Esophagus squamous epithelium (tissue), 5 donors: ENCODE measurements around the gene C1QTNF8. TPM values are rescaled to one million over a fixed set of nuclear protein-coding genes. Genes with fewer than 3 reads are reported as not detected.

Experiments
- DNase-seq: peaks from one replicate; lab custom pipeline; 2025; lab: John Stamatoyannopoulos, UW
- H3K27ac ChIP-seq, 4 donors: fragments of 200-600 bp; sonication (generic); one replicate each; pipeline ENCODE4 v1.5.1; 2016 to 2019; ENCODE audit warnings: mild to moderate bottlenecking in 1 of 4
- H3K27me3 ChIP-seq, 4 donors: fragments of 200-600 bp; sonication (generic); 1 replicate in 3 of 4; 2 replicates in 1 of 4; pipeline versions ENCODE4 v1.5.1 to v1.6.0; 2017 to 2021; ENCODE audit warnings: antibody characterized with exemption in 1 of 4
- H3K36me3 ChIP-seq, 3 donors: fragments of 200-600 bp; sonication (generic); one replicate each; pipeline ENCODE4 v1.5.1; 2016 to 2019
- H3K4me1 ChIP-seq, 3 donors: fragments of 200-600 bp; sonication (generic); one replicate each; pipeline ENCODE4 v1.5.1; 2017 to 2019
- H3K4me3 ChIP-seq, 4 donors: fragments of 200-600 bp; sonication (generic); 1 replicate in 3 of 4; 2 replicates in 1 of 4; pipeline ENCODE4 v1.5.1; 2016 to 2019; ENCODE audit warnings: mild to moderate bottlenecking in 2 of 4, moderate library complexity in 1 of 4
- H3K9me3 ChIP-seq, 3 donors: fragments of 200-600 bp; sonication (generic); one replicate each; pipeline ENCODE4 v1.5.1; 2016 to 2019
- POLR2A ChIP-seq, 4 donors: fragments of 450-650 bp; IDR thresholded peaks; one replicate each; pipeline ENCODE4 v1.6.1; 2017; ENCODE audit warnings: antibody characterized with exemption in 4 of 4, mild to moderate bottlenecking in 4 of 4, moderate library complexity in 3 of 4
- WGBS, 2 donors: methylation state at CpG; one replicate each; pipeline ENCODE4 v1.1.5; 2018; 5-methylcytosine and 5-hydroxymethylcytosine counted together
- intact Hi-C: fragments of 100-400 bp; cut with DNase I; formaldehyde crosslinking; loops from one replicate; pipeline ENCODE4 v1.15.0; 2022
- total RNA-seq, 4 donors: library from RNA; depleted of rRNA; stranded (reverse); fragments of >200 nt; gene quantifications; one replicate each; pipeline ENCODE4 v1.1.0, GENCODE V29; 2016
- TF ChIP-seq, protein P1 (sequence below), 6 experiments: fragments of 450-650 bp in 4 of 6; fragments of 200-600 bp in 2 of 6; sonication (generic) in 2 of 6; IDR thresholded peaks; one replicate each; pipeline ENCODE4 v1.5.1; 2016 to 2019; ENCODE audit warnings: antibody characterized with exemption in 6 of 6, mild to moderate bottlenecking in 4 of 6, moderate library complexity in 4 of 6
- donor health status: DM: yes; HTN: yes; CAD: no.

The C1QTNF8 gene
- total RNA-seq, 4 donors from 2014 or later: not detected

DNA sequence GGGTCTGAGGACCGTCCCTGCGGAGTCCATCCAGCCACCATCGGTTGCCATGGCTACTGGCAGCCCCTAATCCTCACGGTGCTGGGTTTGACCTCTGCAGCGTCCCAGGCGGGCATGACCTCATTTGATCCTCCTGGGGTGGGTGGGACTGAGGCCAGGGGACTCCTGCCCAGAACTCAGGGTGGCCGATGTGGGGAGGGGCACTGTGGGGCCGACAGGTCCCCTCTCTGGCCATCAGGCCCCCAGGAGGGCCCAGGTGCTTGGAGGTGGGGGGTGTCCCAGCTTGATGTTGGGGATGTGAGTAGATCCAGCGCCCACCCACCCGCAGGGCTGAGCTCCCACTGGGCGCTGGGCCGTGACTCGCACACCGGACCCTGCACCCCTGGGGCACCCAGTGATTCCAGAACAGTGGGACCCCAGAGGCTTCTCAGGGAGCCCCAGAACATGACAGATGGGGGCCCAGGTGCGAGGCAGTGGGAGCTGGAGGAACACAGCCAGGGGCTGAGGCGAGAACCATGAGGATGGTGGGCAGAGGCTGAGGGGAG is 25.1 kb downstream of the C1QTNF8 start:
- no peak for DNase-seq
- Histone ChIP-seq H3K4me1 (peaks cover 0 to 8% (median 0%) of the 10 kb centered on the region in 3 donors), H3K27me3 (peaks cover 6 to 99% (median 23%) of the 10 kb centered on the region in 4 donors), H3K4me3 (no peak overlapping the region), H3K27ac (no peak overlapping the region), H3K9me3 (no peaks in the 10 kb centered on the region), H3K36me3 (no peaks in the 10 kb centered on the region)
- 24 to 30% methylated on average over 2 to 4 of the region's 16 CpGs for WGBS, 2 donors
- intact Hi-C loops: no loop called here
- TF ChIP-seq, protein P1, sequence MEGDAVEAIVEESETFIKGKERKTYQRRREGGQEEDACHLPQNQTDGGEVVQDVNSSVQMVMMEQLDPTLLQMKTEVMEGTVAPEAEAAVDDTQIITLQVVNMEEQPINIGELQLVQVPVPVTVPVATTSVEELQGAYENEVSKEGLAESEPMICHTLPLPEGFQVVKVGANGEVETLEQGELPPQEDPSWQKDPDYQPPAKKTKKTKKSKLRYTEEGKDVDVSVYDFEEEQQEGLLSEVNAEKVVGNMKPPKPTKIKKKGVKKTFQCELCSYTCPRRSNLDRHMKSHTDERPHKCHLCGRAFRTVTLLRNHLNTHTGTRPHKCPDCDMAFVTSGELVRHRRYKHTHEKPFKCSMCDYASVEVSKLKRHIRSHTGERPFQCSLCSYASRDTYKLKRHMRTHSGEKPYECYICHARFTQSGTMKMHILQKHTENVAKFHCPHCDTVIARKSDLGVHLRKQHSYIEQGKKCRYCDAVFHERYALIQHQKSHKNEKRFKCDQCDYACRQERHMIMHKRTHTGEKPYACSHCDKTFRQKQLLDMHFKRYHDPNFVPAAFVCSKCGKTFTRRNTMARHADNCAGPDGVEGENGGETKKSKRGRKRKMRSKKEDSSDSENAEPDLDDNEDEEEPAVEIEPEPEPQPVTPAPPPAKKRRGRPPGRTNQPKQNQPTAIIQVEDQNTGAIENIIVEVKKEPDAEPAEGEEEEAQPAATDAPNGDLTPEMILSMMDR (IDR thresholded peaks at IDR 0.05): no peak
- TF ChIP-seq POLR2A (IDR thresholded peaks at IDR 0.05): no peak

DNA sequence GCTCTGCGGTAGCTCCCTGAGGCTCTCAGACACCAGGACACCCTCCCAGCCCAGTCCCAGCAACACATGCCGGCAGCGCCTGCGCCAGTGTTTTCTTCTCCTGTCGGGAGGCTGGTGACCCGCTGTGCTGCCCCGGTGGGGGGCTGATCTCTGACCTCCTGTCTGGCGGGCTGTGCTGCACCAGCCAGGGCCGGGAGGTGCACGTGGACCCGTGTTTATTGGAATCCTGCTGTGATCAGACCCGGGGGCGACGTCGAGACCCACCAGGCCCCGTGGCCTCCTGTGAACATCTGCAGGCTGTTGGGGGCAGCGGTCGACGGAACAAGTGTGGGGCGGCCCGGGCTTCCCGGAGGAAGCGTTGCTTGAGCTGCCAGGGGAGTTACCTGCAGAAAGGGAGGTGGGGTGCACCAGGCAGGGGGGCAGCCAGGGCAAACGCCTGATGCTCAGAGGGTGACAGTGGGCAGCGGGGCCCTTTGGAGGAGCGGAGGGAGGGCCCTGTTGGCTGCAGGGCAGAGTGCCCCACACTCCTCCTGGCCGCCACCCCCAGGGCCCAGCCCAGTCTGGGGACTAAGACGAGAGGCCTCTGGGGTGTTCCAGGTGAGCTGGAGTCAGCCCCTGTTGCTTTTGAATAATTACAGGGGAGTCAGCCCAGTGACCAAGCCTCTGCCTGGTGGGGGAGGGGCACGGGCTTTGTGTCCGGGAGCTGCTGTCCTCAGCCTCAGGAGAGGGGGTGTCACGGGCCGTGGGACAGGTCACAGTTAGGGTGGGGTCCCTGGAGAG is 25.8 kb downstream of the C1QTNF8 start:
- DNase-seq: no peak
- intact Hi-C loops: no loop called here
- WGBS, 2 donors: 30 to 42% methylated on average over 4 to 7 of the region's 32 CpGs
- H3K4me1 ChIP-seq: peaks cover 0 to 8% (median 0%) of the 10 kb centered on the region in 3 donors
- H3K9me3 ChIP-seq: no peaks in the 10 kb centered on the region
- H3K4me3 ChIP-seq: no peak overlapping the region
- no peaks in the 10 kb centered on the region for H3K36me3 ChIP-seq
- TF ChIP-seq, protein P1 (IDR thresholded peaks at IDR 0.05): no peak
- TF ChIP-seq POLR2A (IDR thresholded peaks at IDR 0.05): no peak
- peaks cover 6 to 100% (median 23%) of the 10 kb centered on the region in 4 donors for H3K27me3 ChIP-seq
- H3K27ac ChIP-seq: no peak overlapping the region

DNA sequence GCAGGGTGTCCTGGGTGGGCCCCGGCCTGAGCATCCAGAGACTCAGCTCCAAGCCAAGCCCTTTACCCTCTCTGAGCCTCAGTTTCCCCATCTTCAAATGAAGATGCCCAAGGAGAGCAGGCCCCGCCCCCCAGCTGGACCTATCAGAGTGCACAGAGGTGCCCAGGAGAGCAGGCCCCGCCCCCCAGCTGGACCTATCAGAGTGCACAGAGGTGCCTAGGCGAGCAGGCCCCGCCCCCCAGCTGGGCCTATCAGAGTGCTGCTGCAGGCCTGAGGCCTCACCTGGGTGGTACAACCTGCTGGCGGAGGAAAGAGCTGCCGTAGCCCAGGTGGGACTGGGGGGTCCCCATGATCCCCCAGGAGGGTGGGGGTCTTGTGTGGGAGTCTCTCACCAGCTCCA is 26.9 kb downstream of the C1QTNF8 start:
- Histone ChIP-seq H3K36me3 (no peaks in the 10 kb centered on the region), H3K27me3 (peaks cover 6 to 100% (median 23%) of the 10 kb centered on the region in 4 donors), H3K4me1 (peaks cover 0 to 8% (median 0%) of the 10 kb centered on the region in 3 donors), H3K27ac (no peak overlapping the region), H3K4me3 (no peak overlapping the region), H3K9me3 (no peaks in the 10 kb centered on the region)
- intact Hi-C loops: no loop called here
- no peak for DNase-seq
- TF ChIP-seq, protein P1 (IDR thresholded peaks at IDR 0.05): no peak
- TF ChIP-seq POLR2A (IDR thresholded peaks at IDR 0.05): no peak
- no CpG with 5 or more reads among the region's 7 CpGs for WGBS, 2 donors

DNA sequence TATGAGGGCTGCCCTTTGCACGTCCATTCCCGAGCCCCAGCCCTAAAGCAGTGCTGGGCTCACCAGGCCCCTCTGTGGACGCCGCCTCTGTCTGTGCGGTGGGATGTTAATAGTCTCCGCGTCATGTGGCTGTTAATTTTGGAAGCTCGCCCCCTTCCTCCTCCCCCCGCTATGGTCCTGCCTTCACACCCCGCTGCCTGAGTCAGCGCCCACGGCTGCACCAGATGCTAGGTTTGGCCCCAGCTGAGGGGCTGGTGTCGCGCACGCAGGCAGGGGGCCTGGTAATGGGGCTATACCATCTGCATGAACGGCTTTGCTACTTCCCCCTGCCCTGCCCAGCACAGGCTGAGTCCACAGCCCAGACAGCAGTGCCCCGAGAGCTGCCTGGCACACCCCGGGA is 27.6 kb downstream of the C1QTNF8 start:
- no peaks in the 10 kb centered on the region for H3K9me3 ChIP-seq
- WGBS, 2 donors: 70 to 84% methylated on average over 9 of the region's 18 CpGs
- H3K4me1 ChIP-seq: peaks cover 0 to 8% (median 0%) of the 10 kb centered on the region in 3 donors
- intact Hi-C loops: no loop called here
- no peak for TF ChIP-seq POLR2A (IDR thresholded peaks at IDR 0.05)
- TF ChIP-seq, protein P1 (IDR thresholded peaks at IDR 0.05): no peak
- no peak overlapping the region for H3K27ac ChIP-seq
- H3K36me3 ChIP-seq: no peaks in the 10 kb centered on the region
- H3K27me3 ChIP-seq: peaks cover 6 to 100% (median 22%) of the 10 kb centered on the region in 4 donors
- H3K4me3 ChIP-seq: no peak overlapping the region
- no peak for DNase-seq

DNA sequence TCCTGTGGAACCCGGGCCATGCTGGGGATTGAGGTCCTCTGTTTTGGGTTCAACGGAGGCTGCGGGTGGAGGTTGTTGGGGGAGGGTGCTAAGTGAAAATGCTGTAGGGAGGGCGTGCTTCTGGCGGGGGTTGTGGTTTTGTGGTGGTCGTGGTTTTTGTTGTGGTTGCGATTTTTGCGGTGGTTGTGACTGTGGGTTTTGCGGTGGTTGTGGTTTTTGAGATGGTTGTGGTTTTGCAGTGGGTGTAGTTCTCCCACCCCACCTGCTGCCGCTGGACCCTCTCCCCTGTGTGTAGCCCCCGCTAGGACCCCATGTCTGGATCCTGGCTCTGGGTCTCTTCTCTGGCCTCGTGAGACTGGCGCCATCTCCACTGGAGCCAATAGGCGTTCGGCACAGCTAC is 28.4 kb downstream of the C1QTNF8 start:
- TF ChIP-seq, protein P1 (IDR thresholded peaks at IDR 0.05): no peak
- no peak for TF ChIP-seq POLR2A (IDR thresholded peaks at IDR 0.05)
- Histone ChIP-seq H3K9me3 (no peaks in the 10 kb centered on the region), H3K4me3 (no peak overlapping the region), H3K27me3 (peaks cover 6 to 100% (median 19%) of the 10 kb centered on the region in 4 donors), H3K27ac (no peak overlapping the region), H3K36me3 (no peaks in the 10 kb centered on the region), H3K4me1 (peaks cover 0 to 3% (median 0%) of the 10 kb centered on the region in 3 donors)
- no peak for DNase-seq
- WGBS, 2 donors: 41 to 49% methylated on average over 8 to 9 of the region's 15 CpGs
- intact Hi-C loops: no loop called here
